GM12874 (cell line): ENCODE measurements around the gene SIRPG.

Experiments
- CTCF ChIP-seq: IDR thresholded peaks from 2 replicates; pipeline ENCODE4 v1.5.1; 2011; ENCODE audit warnings: low read depth, mild to moderate bottlenecking, control low read depth, low read length, moderate library complexity; ENCODE audit not compliant: insufficient read depth

SIRPG gene

GRCh38 chr20:1660246-1660645 is 2.7 kb upstream of the SIRPG start:
- TF ChIP-seq CTCF, result no peak

GRCh38 chr20:1656844-1657243 is 735 bp downstream of the SIRPG start:
- TF ChIP-seq CTCF, result no peak

- TF ChIP-seq CTCF, result no peak
Observed at GRCh38 chr20:1654996-1655395, 2.6 kb downstream of the SIRPG start.

- TF ChIP-seq CTCF, result no peak
Observed at GRCh38 chr20:1652960-1653359, 4.6 kb downstream of the SIRPG start.

- no peak for TF ChIP-seq CTCF
Observed at GRCh38 chr20:1652104-1652503, 5.5 kb downstream of the SIRPG start.

GRCh38 chr20:1651268-1652058 is 6.1 kb downstream of the SIRPG start:
- TF ChIP-seq CTCF, result no peak

GRCh38 chr20:1648101-1648500 is 9.5 kb downstream of the SIRPG start:
- TF ChIP-seq CTCF, result no peak

GRCh38 chr20:1646975-1647431 is 10.6 kb downstream of the SIRPG start:
- TF ChIP-seq CTCF, result no peak
